Activated T-helper 9 cell treated with anti-CD3 and anti-CD28 coated beads, Interleukin-2, amount 50 U/mL, for 16 hours (primary cell): Measurements from ENCODE around the gene PDGFRB.

ENCODE experiments used
- DNase-seq: peaks from one replicate; pipeline ENCODE4 v3.0.0-alpha.2; 2020; ENCODE audit warnings: low read depth

PDGFRB gene

GRCh38 chr5:150163035-150163434 lies 7.4 kb upstream of the PDGFRB start:
- DNase-seq, result no peak

- DNase-seq, result no peak
Measured at GRCh38 chr5:150162142-150162513, 6.5 kb upstream of the PDGFRB start.

GRCh38 chr5:150161242-150162141 lies 5.8 kb upstream of the PDGFRB start:
- peak; percentile 55 for DNase-seq

- no peak for DNase-seq
Measured at GRCh38 chr5:150160448-150161081, 4.9 kb upstream of the PDGFRB start.

GRCh38 chr5:150159741-150160179 lies 4.1 kb upstream of the PDGFRB start:
- DNase-seq, result no peak

GRCh38 chr5:150159031-150159430 lies 3.4 kb upstream of the PDGFRB start:
- no peak for DNase-seq

- no peak for DNase-seq
Measured at GRCh38 chr5:150158170-150158949, 2.7 kb upstream of the PDGFRB start.

- no peak for DNase-seq
Measured at GRCh38 chr5:150157168-150157567, 1.5 kb upstream of the PDGFRB start.

- DNase-seq, result no peak
Measured at GRCh38 chr5:150156540-150156939, 895 bp upstream of the PDGFRB start.

GRCh38 chr5:150156027-150156368 lies 353 bp upstream of the PDGFRB start:
- DNase-seq, result no peak

GRCh38 chr5:150154618-150155128 lies 972 bp downstream of the PDGFRB start:
- no peak for DNase-seq

- DNase-seq, result no peak
Measured at GRCh38 chr5:150153957-150154617, 1.6 kb downstream of the PDGFRB start.

- DNase-seq, result no peak
Measured at GRCh38 chr5:150153483-150153882, 2.2 kb downstream of the PDGFRB start.

- DNase-seq, result no peak
Measured at GRCh38 chr5:150152636-150153462, 2.8 kb downstream of the PDGFRB start.

GRCh38 chr5:150149618-150150017 lies 6.0 kb downstream of the PDGFRB start:
- no peak for DNase-seq

GRCh38 chr5:150148117-150148927 lies 7.3 kb downstream of the PDGFRB start:
- DNase-seq, result no peak

- no peak for DNase-seq
Measured at GRCh38 chr5:150147670-150148069, 8.0 kb downstream of the PDGFRB start.

GRCh38 chr5:150146862-150147601 lies 8.6 kb downstream of the PDGFRB start:
- DNase-seq, result no peak

- no peak for DNase-seq
Measured at GRCh38 chr5:150146235-150146634, 9.4 kb downstream of the PDGFRB start.

GRCh38 chr5:150144879-150145278 lies 10.8 kb downstream of the PDGFRB start:
- DNase-seq, result no peak
